ENCODE measurements around the gene TMEM242.

DNA sequence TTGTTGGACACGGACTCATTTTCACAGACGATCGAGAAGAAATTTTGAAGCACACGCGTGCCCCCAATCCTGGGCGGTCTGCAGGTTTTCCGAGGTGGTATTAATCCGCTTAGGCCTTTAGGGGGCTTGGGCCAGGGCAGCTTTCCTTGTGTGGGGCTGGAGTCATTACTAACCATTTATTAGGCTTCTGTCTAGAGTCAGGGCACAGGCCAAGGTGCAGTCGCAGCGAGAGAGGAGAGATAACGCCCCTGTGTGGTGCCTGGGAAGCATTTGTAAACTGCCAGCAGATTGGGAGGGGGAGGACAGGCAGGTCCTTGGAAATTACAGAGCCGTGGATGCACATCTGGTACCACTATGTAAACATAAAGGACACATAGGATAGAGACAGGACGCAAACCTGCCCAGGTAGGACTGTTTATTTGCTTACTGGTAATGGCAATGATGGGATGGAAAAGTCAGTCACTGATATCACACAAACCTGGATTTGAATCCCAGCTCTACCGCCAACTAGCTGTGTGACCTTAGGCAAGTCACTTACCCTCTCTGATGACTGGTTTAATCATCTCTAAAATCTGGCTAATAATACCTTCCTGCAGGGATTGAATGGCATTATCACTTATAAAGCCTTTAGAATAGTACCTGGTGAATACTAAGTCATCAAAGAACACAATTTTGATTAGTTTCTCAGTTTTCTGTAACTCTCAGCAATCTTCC lies 76.4 kb downstream of the TMEM242 start:
- TF ChIP-seq, protein P1, sequence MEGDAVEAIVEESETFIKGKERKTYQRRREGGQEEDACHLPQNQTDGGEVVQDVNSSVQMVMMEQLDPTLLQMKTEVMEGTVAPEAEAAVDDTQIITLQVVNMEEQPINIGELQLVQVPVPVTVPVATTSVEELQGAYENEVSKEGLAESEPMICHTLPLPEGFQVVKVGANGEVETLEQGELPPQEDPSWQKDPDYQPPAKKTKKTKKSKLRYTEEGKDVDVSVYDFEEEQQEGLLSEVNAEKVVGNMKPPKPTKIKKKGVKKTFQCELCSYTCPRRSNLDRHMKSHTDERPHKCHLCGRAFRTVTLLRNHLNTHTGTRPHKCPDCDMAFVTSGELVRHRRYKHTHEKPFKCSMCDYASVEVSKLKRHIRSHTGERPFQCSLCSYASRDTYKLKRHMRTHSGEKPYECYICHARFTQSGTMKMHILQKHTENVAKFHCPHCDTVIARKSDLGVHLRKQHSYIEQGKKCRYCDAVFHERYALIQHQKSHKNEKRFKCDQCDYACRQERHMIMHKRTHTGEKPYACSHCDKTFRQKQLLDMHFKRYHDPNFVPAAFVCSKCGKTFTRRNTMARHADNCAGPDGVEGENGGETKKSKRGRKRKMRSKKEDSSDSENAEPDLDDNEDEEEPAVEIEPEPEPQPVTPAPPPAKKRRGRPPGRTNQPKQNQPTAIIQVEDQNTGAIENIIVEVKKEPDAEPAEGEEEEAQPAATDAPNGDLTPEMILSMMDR (IDR thresholded peaks at IDR 0.05) = no peak
- TF ChIP-seq EZH2 (IDR thresholded peaks at IDR 0.05; ENCODE audit: borderline replicate concordance, insufficient read depth, low read depth, low read length, poor library complexity, severe bottlenecking) = no peak
